HL-60/S4 treated with phorbol 12-myristate 13-acetate at 8.2 ng/mL for 4 days and 3 days (cell line): ENCODE results near the gene SYNDIG1.

Experiments
- in situ Hi-C: fragments of 300-500 bp; cut with MboI; formaldehyde crosslinking; loops from 2 replicates; pipeline ENCODE4 v1.15.0; 2022; ENCODE audit warnings: low sequenced_read_pairs

The SYNDIG1 gene

DNA sequence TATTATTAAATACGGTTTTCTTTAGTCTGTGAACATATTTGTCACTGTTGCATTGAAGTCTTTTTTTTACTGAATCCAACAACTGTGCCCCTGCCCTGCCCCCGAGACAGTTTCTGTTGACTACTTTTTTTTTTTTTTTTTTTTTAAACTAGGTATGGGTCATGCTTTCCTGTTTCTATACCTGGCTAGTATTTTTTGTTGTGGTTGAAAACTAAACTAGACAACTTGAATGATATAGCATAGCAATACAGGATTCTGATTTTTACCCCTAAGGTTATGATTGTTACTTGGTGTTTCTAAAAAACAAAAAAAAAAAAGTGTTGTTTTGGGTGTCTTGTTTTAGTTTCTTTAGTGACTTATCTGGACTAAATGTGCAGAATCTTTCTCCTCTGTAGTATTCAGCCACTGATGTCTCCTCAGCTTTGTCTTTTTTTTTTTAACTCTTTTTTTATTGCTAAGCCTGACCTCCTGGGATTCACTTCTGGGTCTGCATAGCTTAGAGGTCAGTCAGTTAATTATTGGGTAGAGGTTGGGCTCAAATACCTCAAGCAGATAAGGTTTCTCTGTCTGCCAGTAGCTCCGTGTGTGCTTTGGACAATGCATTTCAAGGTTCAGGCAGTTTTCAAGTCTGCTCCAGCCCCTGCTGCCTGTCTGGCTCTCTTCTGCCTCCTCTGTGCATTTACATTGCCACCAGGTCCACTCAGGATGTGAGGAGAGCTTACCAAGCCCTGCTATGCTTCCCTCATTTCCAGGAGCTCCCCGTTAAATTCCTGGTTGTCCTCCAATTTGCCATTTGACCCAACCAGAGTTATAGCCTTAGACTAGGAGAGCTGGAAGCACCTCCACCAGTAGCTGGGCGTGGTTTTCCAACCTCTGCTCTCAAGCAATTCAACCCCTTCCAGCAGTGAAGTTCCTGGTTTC is 91.4 kb downstream of the SYNDIG1 start:
- in situ Hi-C loops = no loop called here

DNA sequence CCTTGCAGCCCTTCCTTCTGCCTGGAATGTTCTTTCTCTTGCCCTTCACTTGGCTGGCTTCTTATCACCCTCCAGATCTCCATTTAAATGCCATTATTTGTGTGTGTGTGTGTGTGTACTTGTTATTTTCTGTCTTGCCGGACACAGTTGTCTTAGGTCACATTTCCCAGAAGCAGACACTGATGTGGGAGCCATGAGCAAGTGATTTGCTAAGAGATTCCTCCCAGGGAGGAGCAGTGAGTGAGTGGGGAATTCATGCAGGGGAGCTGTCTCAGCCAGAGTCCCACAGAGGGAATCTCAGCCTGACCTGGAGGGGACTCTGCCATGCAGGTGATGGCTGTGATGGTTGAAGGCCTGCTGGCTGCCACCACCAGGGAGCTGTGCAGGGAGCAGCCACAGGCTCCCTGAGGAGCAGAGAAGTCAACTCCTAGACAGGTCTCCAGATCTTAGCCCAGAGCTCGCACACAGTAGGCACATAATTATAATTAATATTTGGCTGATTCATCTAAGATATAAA is 96.5 kb downstream of the SYNDIG1 start:
- in situ Hi-C loops = no loop called here

- in situ Hi-C loops = no loop called here
Measured at GRCh38 chr20:24566656-24567055, 97.2 kb downstream of the SYNDIG1 start.

GRCh38 chr20:24567508-24567907 is 98.1 kb downstream of the SYNDIG1 start:
- in situ Hi-C loops = no loop called here

- in situ Hi-C loops = no loop called here
Measured at GRCh38 chr20:24568842-24569241, 99.4 kb downstream of the SYNDIG1 start.

DNA sequence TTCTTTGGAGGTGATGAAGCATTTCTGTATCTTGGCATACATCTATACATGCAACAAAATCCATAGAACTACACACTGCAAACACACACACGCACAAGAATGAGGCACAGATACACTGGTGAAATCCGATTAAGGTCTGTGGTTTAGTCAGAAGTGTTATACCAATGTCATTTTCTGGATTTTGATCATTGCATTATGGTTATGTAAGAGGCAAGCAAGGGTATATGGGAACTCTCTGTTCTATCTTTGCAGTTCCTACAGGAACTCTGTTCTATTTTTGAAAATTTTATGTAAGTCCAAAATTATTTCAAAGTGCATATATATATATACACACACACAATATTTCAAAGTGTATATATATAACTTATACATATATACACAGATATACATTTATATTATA is 101.7 kb downstream of the SYNDIG1 start:
- in situ Hi-C loops = no loop called here

DNA sequence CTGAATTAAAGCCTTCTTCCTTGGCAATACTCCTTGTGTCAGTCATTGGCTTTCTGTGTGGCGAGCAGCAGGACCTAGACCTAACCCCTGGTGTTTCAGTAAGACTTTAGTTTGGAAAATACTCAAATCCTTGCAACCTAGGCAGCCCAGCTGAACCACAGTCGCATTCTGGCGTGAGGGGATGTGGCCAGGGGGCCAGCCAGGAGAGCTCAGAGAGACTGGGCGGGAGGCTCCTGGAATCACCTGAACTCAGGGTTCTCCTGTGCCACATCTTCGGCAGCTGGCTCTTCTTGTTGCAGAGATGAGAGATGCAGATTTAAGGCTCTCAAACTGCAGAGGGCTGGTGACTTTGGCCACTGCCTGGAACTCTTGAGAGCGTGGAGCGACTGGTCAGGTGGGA is 102.7 kb downstream of the SYNDIG1 start:
- in situ Hi-C loops = no loop called here

- in situ Hi-C loops = no loop called here
Measured at GRCh38 chr20:24572862-24573261, 103.4 kb downstream of the SYNDIG1 start.

DNA sequence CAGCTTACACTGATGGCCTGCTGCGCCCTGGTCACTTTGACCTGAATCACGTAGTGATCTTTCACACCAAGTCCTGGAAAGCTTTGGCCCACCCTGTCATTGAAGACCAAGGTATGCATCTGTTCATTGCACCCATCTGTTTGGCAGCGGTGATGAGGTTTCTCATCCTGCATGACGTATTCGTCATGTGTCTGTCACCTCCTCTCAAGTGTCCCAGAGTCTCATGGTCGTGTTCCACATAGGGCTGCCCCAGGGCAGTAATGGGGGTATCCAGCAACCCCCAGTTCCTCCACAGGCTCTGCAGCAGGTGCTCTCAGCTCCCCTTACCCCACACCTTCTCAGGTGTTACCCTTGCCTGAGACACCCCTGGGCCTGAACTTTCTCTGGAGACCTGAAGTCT is 104.1 kb downstream of the SYNDIG1 start:
- in situ Hi-C loops = no loop called here

- in situ Hi-C loops = no loop called here
Measured at GRCh38 chr20:24574307-24574706, 104.9 kb downstream of the SYNDIG1 start.

GRCh38 chr20:24574797-24575196 is 105.4 kb downstream of the SYNDIG1 start:
- in situ Hi-C loops = no loop called here

- in situ Hi-C loops = no loop called here
Measured at GRCh38 chr20:24575811-24576210, 106.4 kb downstream of the SYNDIG1 start.

GRCh38 chr20:24576447-24576846 is 107.0 kb downstream of the SYNDIG1 start:
- in situ Hi-C loops = no loop called here

GRCh38 chr20:24577271-24577909 is 108.0 kb downstream of the SYNDIG1 start:
- in situ Hi-C loops = no loop called here

DNA sequence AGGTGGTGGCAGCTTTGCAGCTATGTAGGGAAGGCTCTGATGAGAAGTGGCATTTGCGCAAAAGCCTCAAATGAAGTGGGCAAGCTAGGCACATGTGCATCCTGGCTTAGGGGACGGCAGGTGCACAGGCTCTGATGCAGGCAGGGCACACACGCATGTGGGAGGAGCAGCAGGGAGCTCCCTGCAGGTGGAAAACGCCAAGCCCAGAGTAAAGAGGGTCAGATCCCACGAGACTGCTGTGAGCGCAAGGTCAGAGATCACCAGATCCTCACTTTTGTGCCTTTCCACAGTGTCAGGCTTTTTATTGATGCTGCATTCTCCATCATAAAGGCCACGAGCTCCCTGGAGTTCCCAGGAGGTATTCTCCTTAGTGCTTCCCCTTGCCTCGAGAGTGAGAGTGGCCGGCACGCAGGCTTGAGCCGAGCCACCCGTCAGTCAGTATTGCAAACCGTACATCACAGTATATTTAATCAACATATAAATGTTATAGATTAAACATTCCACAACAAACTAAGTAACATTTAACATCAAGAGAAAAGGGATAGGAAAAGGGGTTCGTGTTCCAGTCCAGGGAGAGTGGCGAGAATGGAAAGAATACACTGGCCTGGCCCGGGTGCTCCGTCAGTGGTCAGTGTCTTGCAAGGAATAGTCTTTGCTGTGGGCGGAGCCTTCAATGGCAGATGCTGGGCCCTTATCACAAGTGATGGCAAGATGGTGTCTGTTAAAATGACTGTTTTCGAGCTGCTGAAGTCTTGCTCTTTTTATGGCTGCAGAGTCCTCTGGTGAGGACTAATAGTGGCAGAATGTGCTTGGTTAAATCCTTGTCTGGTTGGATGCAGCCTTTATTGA is 109.4 kb downstream of the SYNDIG1 start:
- in situ Hi-C loops = no loop called here

GRCh38 chr20:24579475-24579874 is 110.0 kb downstream of the SYNDIG1 start:
- in situ Hi-C loops = no loop called here

DNA sequence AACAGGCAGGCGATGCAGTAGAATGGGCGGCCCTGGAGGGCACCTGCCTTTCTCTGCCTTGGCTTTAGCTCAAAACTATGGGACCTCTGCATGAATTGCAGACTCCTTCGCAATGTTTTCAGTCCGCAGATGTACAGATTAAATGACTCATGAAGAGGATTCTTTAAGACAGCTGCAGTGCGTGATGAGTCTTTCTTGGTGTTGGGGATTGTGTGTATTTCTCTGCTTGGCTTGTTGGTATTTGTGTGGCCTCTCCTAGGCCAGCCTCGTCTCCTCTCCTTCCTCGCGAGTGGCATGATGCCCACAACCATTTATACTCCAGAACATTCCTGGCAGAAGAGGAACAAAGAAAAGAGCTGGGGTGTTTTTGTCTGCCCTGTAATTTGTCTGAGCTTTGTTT is 110.6 kb downstream of the SYNDIG1 start:
- in situ Hi-C loops = no loop called here

DNA sequence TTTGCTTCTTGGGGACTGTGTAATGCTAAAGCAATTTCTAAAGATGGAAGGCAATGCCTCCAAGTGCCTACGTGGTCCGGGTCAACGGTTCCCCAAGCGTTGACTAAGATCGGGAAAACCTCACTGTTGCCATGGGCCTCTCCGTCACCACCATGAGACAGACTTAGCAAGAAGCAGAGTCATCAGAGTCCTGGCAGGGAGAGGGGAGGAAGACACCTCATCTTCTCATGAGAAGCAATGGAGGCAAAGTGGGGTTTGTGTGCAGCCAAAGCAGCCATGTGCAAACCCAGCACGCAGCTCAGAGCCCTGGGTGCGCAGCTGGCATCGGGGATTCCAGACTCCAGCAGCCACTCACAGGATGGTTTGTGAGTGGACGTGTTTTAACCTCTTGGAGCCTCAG is 111.4 kb downstream of the SYNDIG1 start:
- in situ Hi-C loops = no loop called here

DNA sequence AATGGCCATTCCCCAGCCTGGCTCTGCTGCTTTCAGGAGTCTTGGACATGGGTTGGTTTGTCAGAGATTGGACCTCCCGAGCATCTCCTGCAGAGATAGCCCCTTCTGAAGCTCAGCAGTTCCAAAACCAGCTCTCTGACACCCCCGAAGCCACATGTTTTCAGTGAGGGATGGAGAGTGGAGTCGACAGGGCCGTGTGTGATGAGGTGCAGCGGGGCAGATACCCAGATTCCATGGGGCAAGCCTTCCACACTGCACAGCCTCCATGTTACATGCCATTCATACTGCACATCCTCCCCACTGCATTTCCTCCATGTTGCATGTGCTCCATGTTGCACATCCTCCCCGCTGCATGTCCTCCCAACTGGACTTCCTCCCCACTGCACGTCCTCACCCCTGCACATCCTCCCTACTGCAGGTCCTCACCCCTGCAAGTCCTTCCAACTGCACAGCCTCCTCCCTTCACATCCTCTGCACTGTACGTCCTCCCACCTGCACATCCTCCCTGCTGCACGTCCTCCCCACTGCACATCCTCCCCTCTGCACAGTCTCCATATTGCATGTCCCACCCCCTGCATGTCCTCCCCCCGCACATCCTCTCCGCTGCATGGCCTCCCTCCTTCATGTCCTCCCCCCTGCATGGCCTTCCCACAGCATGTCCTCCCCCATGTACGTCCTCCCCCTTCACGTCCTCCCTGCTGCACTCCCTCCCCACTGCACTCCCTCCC is 112.2 kb downstream of the SYNDIG1 start:
- in situ Hi-C loops = no loop called here

GRCh38 chr20:24582373-24583168 is 113.1 kb downstream of the SYNDIG1 start:
- in situ Hi-C loops = no loop called here
